Measurements from ENCODE around the gene PDE11A.

PDE11A gene

GRCh38 chr2:177721087-177721486, 351.5 kb downstream of the PDE11A start:
- no peak for DNase-seq

- no peak for DNase-seq
These were observed 354.6 kb downstream of the PDE11A start for GRCh38 chr2:177717831-177718618.

GRCh38 chr2:177716484-177716883, 356.1 kb downstream of the PDE11A start:
- DNase-seq, result no peak

- DNase-seq, result no peak
These were observed 356.8 kb downstream of the PDE11A start for GRCh38 chr2:177715771-177716170.

- no peak for DNase-seq
These were observed 357.9 kb downstream of the PDE11A start for GRCh38 chr2:177714704-177715103.

GRCh38 chr2:177712462-177712861, 360.1 kb downstream of the PDE11A start:
- peak; percentile 12 for DNase-seq

GRCh38 chr2:177711483-177712265, 360.9 kb downstream of the PDE11A start:
- DNase-seq, result no peak

- DNase-seq, result no peak
These were observed 361.7 kb downstream of the PDE11A start for GRCh38 chr2:177710889-177711288.

GRCh38 chr2:177709986-177710401, 362.6 kb downstream of the PDE11A start:
- DNase-seq, result no peak

- no peak for DNase-seq
These were observed 363.7 kb downstream of the PDE11A start for GRCh38 chr2:177708660-177709444.

GRCh38 chr2:177708106-177708505, 364.5 kb downstream of the PDE11A start:
- DNase-seq, result no peak

GRCh38 chr2:177705511-177706173, 366.9 kb downstream of the PDE11A start:
- no peak for DNase-seq

- no peak for DNase-seq
These were observed 369.4 kb downstream of the PDE11A start for GRCh38 chr2:177703159-177703558.

- DNase-seq, result no peak
These were observed 374.3 kb downstream of the PDE11A start for GRCh38 chr2:177698281-177698680.

- no peak for DNase-seq
These were observed 378.2 kb downstream of the PDE11A start for GRCh38 chr2:177694348-177694747.

GRCh38 chr2:177693658-177694339, 378.8 kb downstream of the PDE11A start:
- DNase-seq, result no peak

- no peak for DNase-seq
These were observed 379.8 kb downstream of the PDE11A start for GRCh38 chr2:177692783-177693269.

- no peak for DNase-seq
These were observed 380.4 kb downstream of the PDE11A start for GRCh38 chr2:177692042-177692782.

- no peak for DNase-seq
These were observed 381.4 kb downstream of the PDE11A start for GRCh38 chr2:177691177-177691576.

- peak; percentile 12 for DNase-seq
These were observed 383.0 kb downstream of the PDE11A start for GRCh38 chr2:177689623-177690022.

- DNase-seq, result no peak
These were observed 383.7 kb downstream of the PDE11A start for GRCh38 chr2:177688844-177689243.

All from MV-4-11 (cell line).